ENCODE measurements around the gene PMP22. TPM values are rescaled to one million over a fixed set of nuclear protein-coding genes. Genes with fewer than 3 reads are reported as not detected.
"Not testable (repeated sequence)": the region's sequence is repeated elsewhere in the genome, so short reads cannot be mapped to it uniquely, and the experiment has no call there.

Gene PMP22
- total RNA-seq, 2 experiments from 2014 or later: 0.20 TPM; not detected in 1

- Mint-ChIP-seq H3K27ac (no peak overlapping the region), H3K36me3 (ENCODE audit: low read depth) (no peaks in the 10 kb centered on the region), H3K4me1 (ENCODE audit: low read depth) (peaks cover 5% of the 10 kb centered on the region), H3K9me3 (no peaks in the 10 kb centered on the region), H3K4me3 (no peak overlapping the region), H3K27me3 (peaks cover 2% of the 10 kb centered on the region)
- no peak for TF ChIP-seq CTCF (IDR thresholded peaks at IDR 0.05)
- no peak for ATAC-seq
- no peak for DNase-seq
- intact Hi-C loops (cut with micrococcal nuclease): no loop called here
- CTCF ChIA-PET: interaction anchor here (0.8 to 1.8 kb wide), 2 partner anchors 25 to 271 kb away, joined by 3 to 5 read pairs; no protein-coding TSS in a partner anchor
- POLR2A ChIA-PET: no interaction called here
Measured at GRCh38 chr17:15231851-15232516, 33.1 kb downstream of the PMP22 start.

- DNase-seq (no peak), ATAC-seq (no peak)
- intact Hi-C loops (cut with micrococcal nuclease): no loop called here
- H3K27ac Mint-ChIP-seq: no peak overlapping the region
- CTCF ChIA-PET: interaction anchor here (1.8 kb wide), 1 partner anchor 272 kb away, joined by 5 read pairs; no protein-coding TSS in a partner anchor
- no peak overlapping the region for H3K4me3 Mint-ChIP-seq
- H3K36me3 Mint-ChIP-seq (ENCODE audit: low read depth): no peaks in the 10 kb centered on the region
- no peaks in the 10 kb centered on the region for H3K4me1 Mint-ChIP-seq (ENCODE audit: low read depth)
- POLR2A ChIA-PET: no interaction called here
- TF ChIP-seq CTCF (IDR thresholded peaks at IDR 0.05): no peak
- H3K27me3 Mint-ChIP-seq: peaks cover 2% of the 10 kb centered on the region
- no peaks in the 10 kb centered on the region for H3K9me3 Mint-ChIP-seq
Measured at GRCh38 chr17:15230866-15231265, 34.3 kb downstream of the PMP22 start.

GRCh38 chr17:15221827-15222226 is 43.3 kb downstream of the PMP22 start:
- H3K4me3 Mint-ChIP-seq; DNase-seq; H3K27ac Mint-ChIP-seq; H3K9me3 Mint-ChIP-seq; ATAC-seq; intact Hi-C loops (cut with micrococcal nuclease); POLR2A ChIA-PET; H3K4me1 Mint-ChIP-seq (ENCODE audit: low read depth); H3K27me3 Mint-ChIP-seq; H3K36me3 Mint-ChIP-seq (ENCODE audit: low read depth); CTCF ChIA-PET: not testable (repeated sequence)

GRCh38 chr17:15220785-15221184 is 44.3 kb downstream of the PMP22 start:
- Mint-ChIP-seq H3K27me3 (peaks cover 3% of the 10 kb centered on the region), H3K27ac (no peak overlapping the region), H3K4me1 (ENCODE audit: low read depth) (no peaks in the 10 kb centered on the region), H3K9me3 (no peaks in the 10 kb centered on the region), H3K4me3 (no peak overlapping the region), H3K36me3 (ENCODE audit: low read depth) (no peaks in the 10 kb centered on the region)
- no peak for TF ChIP-seq CTCF (IDR thresholded peaks at IDR 0.05)
- ChIA-PET POLR2A (no interaction called here), CTCF (no interaction called here)
- DNase-seq (no peak), ATAC-seq (no peak)
- intact Hi-C loops (cut with micrococcal nuclease): no loop called here

- CTCF ChIA-PET: interaction anchor here (0.8 kb wide), 1 partner anchor 18 kb away, joined by 3 read pairs; no protein-coding TSS in a partner anchor
- no peaks in the 10 kb centered on the region for H3K36me3 Mint-ChIP-seq (ENCODE audit: low read depth)
- H3K27ac Mint-ChIP-seq: no peak overlapping the region
- no peak for TF ChIP-seq CTCF (IDR thresholded peaks at IDR 0.05)
- no peaks in the 10 kb centered on the region for H3K4me1 Mint-ChIP-seq (ENCODE audit: low read depth)
- no peaks in the 10 kb centered on the region for H3K9me3 Mint-ChIP-seq
- no peak for ATAC-seq
- peaks cover 5% of the 10 kb centered on the region for H3K27me3 Mint-ChIP-seq
- no peak overlapping the region for H3K4me3 Mint-ChIP-seq
- POLR2A ChIA-PET: no interaction called here
- DNase-seq: no peak
- intact Hi-C loops (cut with micrococcal nuclease): no loop called here
Measured at GRCh38 chr17:15216481-15216880, 48.6 kb downstream of the PMP22 start.
